ENCODE data around the gene EYS.
A peak's percentile ranks its signal among the peaks of the same experiment; 100 is the strongest.
"Not testable (repeated sequence)": the region's sequence is repeated elsewhere in the genome, so short reads cannot be mapped to it uniquely, and the experiment has no call there.

EYS gene

GRCh38 chr6:63803371-63803770, 1903.7 kb downstream of the EYS start:
- TF ChIP-seq CTCF (IDR thresholded peaks at IDR 0.05; ENCODE audit: low read depth, low read length), result no peak
- no peak overlapping the region for H3K4me3 ChIP-seq (ENCODE audit: low read depth, low read length)

- peak; percentile 39; the same call in 1 of the 2 replicates for TF ChIP-seq CTCF (IDR thresholded peaks at IDR 0.05; ENCODE audit: low read depth, low read length)
Observed at GRCh38 chr6:63802606-63803206, 1904.3 kb downstream of the EYS start.

GRCh38 chr6:63800386-63800785, 1906.6 kb downstream of the EYS start:
- not testable (repeated sequence) for H3K4me3 ChIP-seq (ENCODE audit: low read depth, low read length)

More at GRCh38 chr6:63802606-63803206, 1904.3 kb downstream of the EYS start:
- H3K4me3 ChIP-seq (ENCODE audit: low read depth, low read length), result no peak overlapping the region

- no peak for TF ChIP-seq CTCF (IDR thresholded peaks at IDR 0.05; ENCODE audit: low read depth, low read length)
- no peak overlapping the region for H3K4me3 ChIP-seq (ENCODE audit: low read depth, low read length)
Observed at GRCh38 chr6:63799813-63800212, 1907.2 kb downstream of the EYS start.

GRCh38 chr6:63799313-63799712, 1907.7 kb downstream of the EYS start:
- no peak overlapping the region for H3K4me3 ChIP-seq (ENCODE audit: low read depth, low read length)

GRCh38 chr6:63798378-63798777, 1908.6 kb downstream of the EYS start:
- TF ChIP-seq CTCF (IDR thresholded peaks at IDR 0.05; ENCODE audit: low read depth, low read length), result no peak

More at GRCh38 chr6:63799313-63799712, 1907.7 kb downstream of the EYS start:
- no peak for TF ChIP-seq CTCF (IDR thresholded peaks at IDR 0.05; ENCODE audit: low read depth, low read length)

GRCh38 chr6:63797721-63798120, 1909.3 kb downstream of the EYS start:
- no peak for TF ChIP-seq CTCF (IDR thresholded peaks at IDR 0.05; ENCODE audit: low read depth, low read length)
- no peak overlapping the region for H3K4me3 ChIP-seq (ENCODE audit: low read depth, low read length)

More at GRCh38 chr6:63798378-63798777, 1908.6 kb downstream of the EYS start:
- no peak overlapping the region for H3K4me3 ChIP-seq (ENCODE audit: low read depth, low read length)

GRCh38 chr6:63795826-63796225, 1911.2 kb downstream of the EYS start:
- H3K4me3 ChIP-seq (ENCODE audit: low read depth, low read length), result no peak overlapping the region
- no peak for TF ChIP-seq CTCF (IDR thresholded peaks at IDR 0.05; ENCODE audit: low read depth, low read length)
